VCaP (cell line): ENCODE measurements around the gene SPINT2.

Experiments
- H3K27ac ChIP-seq: fragments of 450-650 bp; 2 replicates; pipeline ENCODE4 v1.5.1; 2017
- TF ChIP-seq, protein P1 (sequence below): fragments of 450-650 bp; conservative IDR thresholded peaks from 2 replicates; pipeline ENCODE4 v1.5.1; 2017; ENCODE audit warnings: mild to moderate bottlenecking, moderate library complexity

Gene SPINT2

DNA sequence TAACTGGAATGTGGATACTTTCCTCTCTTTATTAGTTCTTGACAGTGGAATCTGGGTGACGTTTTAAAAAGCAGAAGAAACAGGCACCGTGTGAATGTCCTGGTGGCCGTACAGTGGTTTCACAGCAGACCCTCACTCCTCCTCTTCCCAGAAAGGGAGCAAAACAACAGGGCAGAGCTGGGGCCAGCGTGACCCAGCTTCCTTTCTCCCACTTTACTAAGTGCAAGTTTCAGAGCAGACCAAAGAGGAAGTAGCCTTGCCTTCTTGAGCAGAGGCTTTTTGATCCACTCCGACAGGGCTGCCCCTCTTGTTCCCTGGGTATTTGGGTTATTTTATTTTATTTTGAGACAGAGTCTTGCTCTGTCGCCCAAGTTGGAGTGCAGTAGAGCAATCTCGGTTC is 20.0 kb downstream of the SPINT2 start:
- H3K27ac ChIP-seq, result 0 out of 2 replicates have a peak overlapping the region, but pooled peaks have one; percentile 3

DNA sequence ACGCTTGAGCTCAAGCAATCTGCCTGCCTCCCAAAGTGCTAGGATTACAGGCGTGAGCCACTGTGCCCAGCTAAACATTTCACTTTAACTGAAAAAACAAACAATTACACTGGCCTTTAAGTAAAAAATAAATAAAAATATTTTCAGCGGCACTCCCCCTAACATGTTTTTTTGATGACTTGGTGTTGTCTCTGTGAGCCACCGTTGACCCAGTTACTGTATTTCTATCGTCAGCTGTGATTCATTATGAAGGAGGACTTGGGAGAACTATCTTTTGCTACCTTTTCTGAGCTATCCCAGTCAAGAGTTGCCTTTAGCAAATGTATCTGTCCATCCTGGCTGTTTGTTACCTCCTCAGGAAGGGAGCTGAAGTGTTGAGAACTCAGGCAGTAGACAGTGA is 21.2 kb downstream of the SPINT2 start:
- TF ChIP-seq, protein P1, sequence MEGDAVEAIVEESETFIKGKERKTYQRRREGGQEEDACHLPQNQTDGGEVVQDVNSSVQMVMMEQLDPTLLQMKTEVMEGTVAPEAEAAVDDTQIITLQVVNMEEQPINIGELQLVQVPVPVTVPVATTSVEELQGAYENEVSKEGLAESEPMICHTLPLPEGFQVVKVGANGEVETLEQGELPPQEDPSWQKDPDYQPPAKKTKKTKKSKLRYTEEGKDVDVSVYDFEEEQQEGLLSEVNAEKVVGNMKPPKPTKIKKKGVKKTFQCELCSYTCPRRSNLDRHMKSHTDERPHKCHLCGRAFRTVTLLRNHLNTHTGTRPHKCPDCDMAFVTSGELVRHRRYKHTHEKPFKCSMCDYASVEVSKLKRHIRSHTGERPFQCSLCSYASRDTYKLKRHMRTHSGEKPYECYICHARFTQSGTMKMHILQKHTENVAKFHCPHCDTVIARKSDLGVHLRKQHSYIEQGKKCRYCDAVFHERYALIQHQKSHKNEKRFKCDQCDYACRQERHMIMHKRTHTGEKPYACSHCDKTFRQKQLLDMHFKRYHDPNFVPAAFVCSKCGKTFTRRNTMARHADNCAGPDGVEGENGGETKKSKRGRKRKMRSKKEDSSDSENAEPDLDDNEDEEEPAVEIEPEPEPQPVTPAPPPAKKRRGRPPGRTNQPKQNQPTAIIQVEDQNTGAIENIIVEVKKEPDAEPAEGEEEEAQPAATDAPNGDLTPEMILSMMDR, result no peak
- 0 out of 2 replicates have a peak overlapping the region, but pooled peaks have one; percentile 3 for H3K27ac ChIP-seq

More for the DNA sequence above, 20.0 kb downstream of the SPINT2 start:
- TF ChIP-seq, protein P1, result no peak

DNA sequence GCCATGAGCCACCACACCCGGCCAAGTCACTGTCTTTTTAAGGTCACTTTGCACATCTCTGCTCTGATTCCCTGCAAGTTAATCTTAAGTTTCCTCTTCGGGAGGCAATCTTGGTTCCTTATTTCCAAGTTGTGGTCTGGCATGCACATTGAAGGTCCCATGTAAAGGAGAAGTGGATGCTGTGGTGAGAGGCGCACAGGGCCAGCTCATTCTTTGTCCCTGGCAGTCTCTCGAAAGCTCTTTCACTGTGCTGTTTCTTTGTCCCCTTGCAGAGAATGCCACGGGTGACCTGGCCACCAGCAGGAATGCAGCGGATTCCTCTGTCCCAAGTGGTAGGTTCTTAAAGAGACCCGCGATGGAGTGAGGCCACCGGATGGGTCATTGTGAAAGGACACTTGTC is 23.2 kb downstream of the SPINT2 start:
- TF ChIP-seq, protein P1, result no peak
- peak overlapping the region; percentile 98 for H3K27ac ChIP-seq

DNA sequence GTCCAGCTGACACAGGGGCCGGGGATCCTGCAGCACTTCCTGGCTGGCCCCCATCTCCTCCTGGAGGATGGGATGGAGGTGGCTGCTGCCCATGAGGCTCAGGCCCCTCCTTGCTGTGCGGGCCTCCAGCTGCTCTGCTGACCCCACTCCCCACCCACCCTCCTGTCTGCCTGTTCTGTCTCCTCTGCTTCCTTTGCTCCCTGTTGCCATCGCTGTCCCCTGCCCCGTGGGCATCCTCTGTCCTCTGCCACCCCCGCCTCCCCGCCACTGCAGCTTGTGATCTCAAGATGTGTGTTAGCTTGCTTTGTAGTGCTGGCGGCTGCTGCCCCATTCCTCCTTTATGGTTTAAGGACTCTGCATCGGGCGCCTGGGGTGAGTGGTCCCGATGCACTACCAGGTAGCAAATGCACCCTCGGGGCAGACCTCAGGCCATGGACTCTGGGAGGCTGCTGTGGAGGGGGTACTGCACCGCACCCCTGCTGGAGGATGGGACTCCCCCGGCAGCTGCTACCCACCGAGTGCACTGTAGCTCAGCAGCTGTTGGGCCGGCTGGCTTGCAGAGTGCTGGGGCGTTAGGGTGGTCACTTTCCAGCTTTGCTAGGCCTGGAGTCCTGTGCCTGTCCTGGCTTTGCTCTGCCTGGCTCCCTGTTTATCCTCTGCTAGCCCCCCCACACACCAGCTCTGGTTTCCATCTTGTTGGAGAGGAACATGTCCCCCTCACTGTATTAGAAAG is 23.9 kb downstream of the SPINT2 start:
- peak overlapping the region; percentile 98 for H3K27ac ChIP-seq
- TF ChIP-seq, protein P1, result no peak

DNA sequence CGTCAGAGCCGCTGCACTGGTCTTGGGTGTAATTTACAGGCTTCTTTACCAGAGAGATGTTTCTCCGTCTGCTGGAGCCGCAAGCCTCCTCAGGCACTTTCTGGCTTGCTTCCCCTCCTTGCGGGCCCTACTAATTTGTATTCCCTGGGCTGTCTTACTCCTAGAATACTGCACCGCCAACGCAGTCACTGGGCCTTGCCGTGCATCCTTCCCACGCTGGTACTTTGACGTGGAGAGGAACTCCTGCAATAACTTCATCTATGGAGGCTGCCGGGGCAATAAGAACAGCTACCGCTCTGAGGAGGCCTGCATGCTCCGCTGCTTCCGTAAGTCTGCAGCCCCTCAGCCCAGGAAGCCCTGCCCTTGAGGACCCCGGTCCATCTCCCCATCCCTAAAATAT is 25.6 kb downstream of the SPINT2 start:
- TF ChIP-seq, protein P1, result no peak
- peak overlapping the region; percentile 98 for H3K27ac ChIP-seq

DNA sequence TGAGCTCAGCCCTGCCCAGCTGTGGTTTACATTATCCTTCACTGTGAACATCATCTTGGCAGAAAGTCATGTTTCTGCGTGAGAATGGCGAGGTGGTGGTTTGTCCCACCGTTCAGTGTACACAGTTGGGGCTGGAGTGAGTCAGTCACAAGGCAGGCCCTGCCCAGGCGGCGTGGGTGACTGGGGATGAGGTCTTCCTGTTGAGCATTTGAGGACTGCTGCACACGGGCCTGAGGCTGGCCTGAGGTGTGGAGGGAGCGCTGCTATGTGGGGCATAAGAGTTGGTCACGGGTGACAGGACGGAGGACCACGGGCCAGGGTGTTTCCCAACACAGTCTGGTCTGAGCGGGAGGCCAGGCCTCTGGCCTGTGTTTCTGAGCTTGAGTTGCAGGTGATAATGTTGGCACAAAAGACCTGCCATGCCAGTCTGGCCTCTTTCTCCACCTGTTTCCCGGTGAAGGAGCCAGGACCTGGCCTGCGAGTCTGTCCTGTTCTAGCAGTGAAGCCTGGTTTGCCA is 26.3 kb downstream of the SPINT2 start:
- TF ChIP-seq, protein P1, result no peak
- H3K27ac ChIP-seq, result peak overlapping the region; percentile 98

DNA sequence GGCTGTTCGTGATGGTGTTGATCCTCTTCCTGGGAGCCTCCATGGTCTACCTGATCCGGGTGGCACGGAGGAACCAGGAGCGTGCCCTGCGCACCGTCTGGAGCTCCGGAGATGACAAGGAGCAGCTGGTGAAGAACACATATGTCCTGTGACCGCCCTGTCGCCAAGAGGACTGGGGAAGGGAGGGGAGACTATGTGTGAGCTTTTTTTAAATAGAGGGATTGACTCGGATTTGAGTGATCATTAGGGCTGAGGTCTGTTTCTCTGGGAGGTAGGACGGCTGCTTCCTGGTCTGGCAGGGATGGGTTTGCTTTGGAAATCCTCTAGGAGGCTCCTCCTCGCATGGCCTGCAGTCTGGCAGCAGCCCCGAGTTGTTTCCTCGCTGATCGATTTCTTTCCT is 27.5 kb downstream of the SPINT2 start:
- TF ChIP-seq, protein P1, result no peak
- H3K27ac ChIP-seq, result peak overlapping the region; percentile 98
